NCI-H446 treated with DMSO at 0.1 percent for 48 hours (cell line): Measurements from ENCODE around the gene KMT2C.

Source experiments
- DNase-seq: peaks from one replicate; lab custom pipeline; 2025; lab: John Stamatoyannopoulos, UW

Gene KMT2C

DNA sequence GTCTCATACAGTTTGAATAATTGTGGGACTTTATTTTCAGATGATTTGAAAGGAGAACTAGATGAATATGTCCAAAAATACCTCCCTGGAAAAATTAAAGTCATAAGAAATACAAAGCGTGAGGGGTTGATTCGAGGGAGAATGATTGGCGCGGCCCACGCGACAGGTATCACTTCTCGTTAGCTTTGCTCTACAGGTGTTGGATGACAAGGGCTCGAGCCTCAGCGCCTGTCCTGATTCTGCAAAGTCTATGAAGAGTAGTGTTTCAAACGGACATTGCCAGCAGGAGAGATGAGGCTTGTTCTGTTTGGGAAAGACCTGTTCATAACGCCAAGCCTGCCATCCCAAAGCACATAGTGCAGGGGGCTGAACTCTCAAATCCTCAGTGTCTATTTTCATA is 330.6 kb downstream of the KMT2C start:
- DNase-seq = no peak

DNA sequence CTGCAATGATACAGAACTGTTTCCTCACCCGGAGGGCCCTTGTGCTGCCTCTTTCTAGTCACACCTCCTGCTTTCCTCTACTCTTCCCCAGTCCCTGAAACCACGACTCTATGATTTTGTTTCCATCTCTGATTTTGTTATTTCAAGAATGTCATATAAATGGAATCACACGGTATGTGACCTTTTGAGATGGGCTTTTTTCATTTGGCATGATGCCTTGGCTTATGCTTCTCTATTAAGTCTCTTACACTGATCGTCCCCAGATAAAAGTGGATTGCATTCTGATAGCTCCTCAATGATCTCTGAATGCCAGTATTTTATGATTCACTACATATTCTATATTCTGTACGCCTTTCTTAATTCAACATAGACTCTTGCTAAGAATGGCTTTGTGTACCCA is 332.1 kb downstream of the KMT2C start:
- DNase-seq = no peak

DNA sequence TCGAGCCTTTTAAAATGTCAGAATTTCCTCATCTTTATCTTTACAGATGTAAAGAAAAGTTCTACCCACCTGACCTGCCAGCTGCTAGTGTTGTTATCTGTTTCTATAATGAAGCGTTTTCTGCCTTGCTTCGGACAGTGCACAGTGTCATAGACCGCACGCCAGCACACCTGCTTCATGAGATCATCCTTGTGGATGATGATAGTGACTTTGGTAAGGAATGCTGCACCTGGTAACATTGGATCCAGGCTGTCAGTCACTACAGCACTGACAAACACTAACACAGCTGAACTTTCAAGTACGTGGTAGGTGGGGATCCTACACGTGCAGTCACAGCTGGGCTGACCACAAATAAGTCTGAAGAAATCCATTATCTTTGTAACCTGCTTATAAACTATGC is 332.7 kb downstream of the KMT2C start:
- no peak for DNase-seq

DNA sequence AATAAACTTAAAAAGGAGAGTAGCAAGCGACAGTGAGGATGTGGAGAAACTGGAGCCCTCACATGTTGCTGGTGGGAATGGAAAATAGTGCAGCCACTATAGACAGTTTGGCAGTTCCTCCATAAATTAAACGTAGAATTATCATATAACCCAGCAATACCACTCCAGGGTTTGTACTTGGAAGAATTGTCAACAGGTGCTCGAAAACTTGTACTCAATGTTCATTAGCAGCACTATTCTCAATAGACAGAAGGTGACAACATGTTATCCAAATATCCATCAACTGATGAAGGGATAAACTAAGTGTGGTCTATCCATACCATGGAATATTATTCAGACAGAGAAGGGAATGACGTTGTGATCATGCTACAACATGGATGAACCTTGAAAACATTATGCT is 338.5 kb downstream of the KMT2C start:
- DNase-seq = no peak

DNA sequence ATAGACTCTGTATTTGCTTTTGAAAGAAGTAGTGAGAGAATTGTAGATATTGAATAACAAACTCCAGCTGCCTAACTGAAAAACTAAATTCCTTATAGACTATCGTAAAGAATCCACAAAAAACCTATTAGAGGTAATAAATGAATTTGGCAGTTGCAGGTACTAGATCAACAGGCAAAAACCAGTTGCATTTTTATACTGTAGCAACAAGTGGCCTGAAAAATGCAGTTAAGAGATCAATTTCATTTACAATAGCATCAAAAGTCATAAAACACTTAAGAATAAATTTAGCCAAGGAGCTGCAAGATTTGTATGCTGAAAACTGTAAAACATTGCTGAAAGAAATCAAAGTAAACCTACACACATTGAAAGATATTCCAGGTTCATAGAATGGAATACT is 340.0 kb downstream of the KMT2C start:
- no peak for DNase-seq

DNA sequence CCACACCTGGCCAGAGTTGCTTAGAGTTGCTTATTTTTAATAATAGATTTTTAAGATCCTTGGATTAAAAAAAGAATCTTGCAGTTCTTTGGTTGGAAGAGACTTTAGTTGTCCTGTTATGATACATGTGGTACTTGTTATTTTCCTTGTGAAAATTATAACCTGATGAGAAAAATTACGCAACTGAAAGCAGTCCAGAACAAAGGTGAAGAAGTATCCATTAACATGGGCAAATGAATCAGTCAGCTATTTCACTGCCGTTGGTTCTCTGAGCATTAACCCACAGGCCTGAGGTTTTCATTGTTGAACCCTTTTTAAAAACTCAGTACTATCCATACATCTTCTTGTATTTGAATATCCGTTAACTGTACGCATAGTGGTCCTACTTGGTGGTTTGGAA is 342.1 kb downstream of the KMT2C start:
- no peak for DNase-seq

DNA sequence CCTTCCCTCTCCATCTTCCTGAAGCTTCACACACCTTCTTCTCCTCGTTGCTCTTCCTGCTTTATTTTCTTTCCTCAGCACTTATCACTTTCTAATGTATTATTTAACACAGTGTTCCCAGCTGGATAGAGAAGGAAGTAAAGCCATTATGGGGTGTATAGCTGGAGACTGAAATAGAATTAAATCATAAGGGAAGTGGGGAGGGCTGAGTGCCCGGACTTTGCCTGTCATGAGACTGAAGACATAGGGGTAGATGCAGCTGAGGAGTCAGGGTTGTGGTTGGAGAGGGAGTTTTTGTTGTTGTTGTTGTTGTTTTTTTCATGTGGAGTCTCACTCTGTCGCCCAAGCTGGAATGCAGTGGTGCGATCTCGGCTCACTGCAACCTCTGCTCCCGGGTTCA is 345.1 kb downstream of the KMT2C start:
- no peak for DNase-seq

DNA sequence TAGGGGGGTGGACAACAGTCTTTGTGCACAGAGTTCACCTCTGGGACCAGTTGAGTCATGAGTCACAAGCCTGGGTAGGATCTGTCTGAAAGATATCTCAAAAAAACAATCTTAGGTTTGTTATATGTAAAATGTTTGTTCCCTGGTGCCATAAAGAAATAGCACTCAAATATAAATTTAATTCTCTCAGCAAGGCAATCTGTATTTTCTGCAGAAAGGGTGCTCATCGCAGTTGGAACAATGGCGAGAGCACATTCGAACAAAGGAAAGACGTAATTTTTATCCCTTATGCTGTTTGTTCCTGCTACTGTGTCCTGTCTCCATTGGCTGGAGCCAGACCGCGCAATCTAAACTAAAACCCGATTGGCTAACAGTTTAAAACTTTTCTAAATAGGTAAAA is 346.6 kb downstream of the KMT2C start:
- DNase-seq = no peak

DNA sequence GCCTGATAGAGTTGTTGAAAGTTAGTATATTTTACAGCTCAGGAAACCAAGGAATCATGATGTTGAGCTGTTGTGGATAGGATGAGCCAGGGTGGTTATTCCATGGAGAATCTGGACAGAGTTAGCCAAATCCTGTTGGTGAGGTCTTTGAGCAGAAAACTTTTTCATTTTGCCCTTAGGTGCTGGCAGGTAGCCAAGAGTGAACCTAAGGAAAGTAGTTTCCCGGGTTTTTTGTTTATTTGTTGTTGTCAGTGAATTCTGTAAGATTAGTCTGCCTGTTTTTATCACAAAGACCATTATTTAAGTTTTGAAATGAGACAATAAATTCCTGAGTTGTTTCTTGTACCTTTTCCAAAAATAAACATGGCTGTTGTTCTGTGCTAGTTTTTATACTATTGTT is 349.3 kb downstream of the KMT2C start:
- DNase-seq = no peak

DNA sequence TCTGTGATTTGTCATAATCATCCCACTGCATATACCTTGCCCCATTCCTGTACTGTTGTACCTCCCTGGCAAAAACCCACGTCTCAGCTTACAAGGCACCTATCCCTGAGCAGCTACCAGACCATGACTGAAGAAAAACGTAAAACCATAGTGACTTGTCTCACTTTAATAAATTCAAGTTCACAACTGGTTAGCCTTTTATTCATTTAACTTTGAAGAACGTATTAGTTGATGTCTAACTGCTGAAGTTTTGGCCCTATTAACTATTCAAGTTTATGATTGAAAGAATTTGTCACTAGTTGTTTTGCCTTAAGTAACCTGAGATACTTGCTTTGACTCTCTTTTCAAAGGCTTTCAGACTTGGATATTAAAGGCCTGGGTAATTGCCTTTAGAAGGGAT is 350.7 kb downstream of the KMT2C start:
- DNase-seq = no peak
